Activated naive CD4-positive, alpha-beta T cell treated with anti-CD3 and anti-CD28 coated beads for 36 hours (primary cell): ENCODE data around the gene KRTAP4-9. TPM values are rescaled to one million over a fixed set of nuclear protein-coding genes. Genes with fewer than 3 reads are reported as not detected.
"Not testable (repeated sequence)": the region's sequence is repeated elsewhere in the genome, so short reads cannot be mapped to it uniquely, and the experiment has no call there.

Experiments
- CTCF ChIA-PET: fragments of 350-600 bp; sonication (Branson Sonifier 250); formaldehyde crosslinking; loops from one replicate; lab custom pipeline; 2021; ENCODE audit warnings: antibody characterized with exemption; lab: Charles Lee
- DNase-seq: peaks from one replicate; pipeline ENCODE4 v3.0.0-alpha.2; 2020
- H3K27ac Mint-ChIP-seq: one replicate; pipeline ENCODE4 v1.8.0; 2021; ENCODE audit warnings: mild to moderate bottlenecking, mixed read lengths
- H3K27me3 Mint-ChIP-seq: one replicate; pipeline ENCODE4 v1.8.0; 2021; ENCODE audit warnings: low read depth, mixed read lengths
- H3K36me3 Mint-ChIP-seq: one replicate; pipeline ENCODE4 v1.8.0; 2021; ENCODE audit warnings: low read depth, mixed read lengths
- H3K4me1 Mint-ChIP-seq: one replicate; pipeline ENCODE4 v1.8.0; 2021; ENCODE audit warnings: low read depth, mixed read lengths
- H3K4me3 Mint-ChIP-seq: one replicate; pipeline ENCODE4 v1.8.0; 2021; ENCODE audit warnings: mild to moderate bottlenecking, moderate library complexity, mixed read lengths
- H3K9me3 Mint-ChIP-seq: one replicate; pipeline ENCODE4 v1.8.0; 2021; ENCODE audit warnings: mixed read lengths
- intact Hi-C: fragments of 100-400 bp; cut with micrococcal nuclease; formaldehyde crosslinking; loops from one replicate; pipeline ENCODE4 v1.15.1; 2023
- total RNA-seq, 2 experiments: library from RNA; stranded (reverse); gene quantifications; one replicate each; pipeline ENCODE4 v1.2.3, GENCODE V29; 2021

Gene KRTAP4-9
- not detected for total RNA-seq

- H3K9me3 Mint-ChIP-seq, H3K4me3 Mint-ChIP-seq, H3K36me3 Mint-ChIP-seq, DNase-seq, H3K27ac Mint-ChIP-seq, H3K27me3 Mint-ChIP-seq, CTCF ChIA-PET, intact Hi-C loops, H3K4me1 Mint-ChIP-seq: not testable (repeated sequence)
Measured at GRCh38 chr17:41105347-41105746, at the start of gene KRTAP4-9. Gene KRTAP4-9, plus strand, starts transcription at chr17:41105389. Its CDS starts 0 bp downstream, at chr17:41105389.

DNA sequence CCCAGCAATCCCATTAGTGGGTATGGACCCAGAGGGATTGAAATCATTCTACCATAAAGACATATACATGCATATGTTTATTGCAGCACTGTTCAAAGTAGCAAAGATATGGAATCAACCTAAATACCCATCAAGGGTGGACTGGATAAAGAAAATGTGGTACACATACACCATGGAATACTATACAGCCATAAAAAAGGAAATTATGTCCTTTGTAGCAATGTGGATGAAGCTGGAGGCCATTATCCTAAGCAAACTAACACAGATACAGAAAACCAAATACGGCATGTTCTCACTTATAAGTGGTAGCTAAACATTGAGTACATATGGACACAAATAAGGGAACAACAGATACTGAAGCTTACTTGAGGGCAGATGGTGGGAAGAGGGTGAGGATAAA, 47.6 kb upstream of the KRTAP4-9 start:
- DNase-seq: no peak
- CTCF ChIA-PET: no interaction called here
- Mint-ChIP-seq H3K4me1 (no peaks in the 10 kb centered on the region), H3K27ac (no peak overlapping the region), H3K27me3 (peaks cover 30% of the 10 kb centered on the region), H3K9me3 (no peaks in the 10 kb centered on the region), H3K36me3 (no peaks in the 10 kb centered on the region), H3K4me3 (no peak overlapping the region)
- intact Hi-C loops: no loop called here

DNA sequence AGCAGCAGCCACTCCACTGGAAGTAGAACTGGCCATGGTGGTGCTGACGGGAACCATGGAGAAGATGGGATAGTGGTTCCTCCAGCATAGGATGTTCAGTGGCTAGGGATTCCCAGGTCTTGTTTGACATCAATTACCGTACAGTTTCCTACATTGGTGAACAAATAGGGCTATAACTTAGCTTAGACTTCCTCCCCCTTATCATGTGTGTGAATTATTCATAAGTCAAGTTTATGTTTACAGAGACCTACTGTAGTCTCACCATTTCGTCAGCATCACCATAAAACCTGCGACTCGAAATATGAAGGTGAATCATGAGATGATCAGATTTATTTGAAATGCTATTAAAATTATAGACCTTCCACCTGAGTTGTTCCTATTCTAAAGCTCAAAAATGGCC, 46.4 kb upstream of the KRTAP4-9 start:
- Mint-ChIP-seq H3K27me3 (peaks cover 28% of the 10 kb centered on the region), H3K27ac (no peak overlapping the region), H3K4me3 (no peak overlapping the region), H3K9me3 (no peaks in the 10 kb centered on the region), H3K36me3 (no peaks in the 10 kb centered on the region), H3K4me1 (no peaks in the 10 kb centered on the region)
- intact Hi-C loops: no loop called here
- CTCF ChIA-PET: no interaction called here
- no peak for DNase-seq

DNA sequence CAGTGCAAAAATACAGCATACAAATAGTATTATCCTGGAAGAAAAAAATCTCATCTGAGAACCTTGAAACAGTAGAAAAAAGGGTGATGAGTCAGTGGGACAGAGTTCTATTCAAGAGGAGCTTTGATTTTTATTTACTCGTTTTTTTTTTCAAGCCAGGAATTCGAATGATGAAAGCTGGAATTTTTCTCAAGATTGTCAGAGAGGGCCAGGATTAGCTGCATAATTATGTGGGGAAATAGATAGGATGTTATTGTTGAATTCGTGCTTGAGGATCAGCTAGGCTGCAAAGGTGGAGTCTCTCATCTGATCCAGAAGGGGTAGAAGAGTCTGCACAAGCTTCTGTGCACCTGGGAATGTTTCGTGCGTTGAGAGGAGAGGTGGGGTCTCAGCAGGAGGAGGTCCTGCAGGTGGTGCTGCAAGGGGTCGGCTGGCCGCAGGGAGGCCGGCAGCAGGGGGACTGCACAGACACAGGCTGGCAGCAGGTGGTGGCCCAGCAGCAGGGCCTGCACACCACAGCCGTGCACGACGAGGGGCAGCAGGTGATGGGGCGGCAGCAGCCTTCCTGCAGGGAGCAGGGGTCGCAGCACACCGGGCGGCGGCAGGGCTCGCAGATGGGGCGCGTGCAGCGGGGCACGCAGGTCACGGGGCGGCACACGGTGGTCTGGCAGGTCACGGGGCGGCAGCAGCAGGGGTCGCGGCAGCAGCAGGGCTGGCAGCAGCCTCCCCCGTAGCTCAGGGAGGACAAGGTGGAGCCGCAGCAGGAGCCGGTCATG, 45.7 kb upstream of the KRTAP4-9 start:
- H3K4me1 Mint-ChIP-seq, CTCF ChIA-PET, DNase-seq, H3K36me3 Mint-ChIP-seq, H3K27ac Mint-ChIP-seq, H3K4me3 Mint-ChIP-seq, H3K9me3 Mint-ChIP-seq, intact Hi-C loops: not testable (repeated sequence)
- peaks cover 28% of the 10 kb centered on the region for H3K27me3 Mint-ChIP-seq

DNA sequence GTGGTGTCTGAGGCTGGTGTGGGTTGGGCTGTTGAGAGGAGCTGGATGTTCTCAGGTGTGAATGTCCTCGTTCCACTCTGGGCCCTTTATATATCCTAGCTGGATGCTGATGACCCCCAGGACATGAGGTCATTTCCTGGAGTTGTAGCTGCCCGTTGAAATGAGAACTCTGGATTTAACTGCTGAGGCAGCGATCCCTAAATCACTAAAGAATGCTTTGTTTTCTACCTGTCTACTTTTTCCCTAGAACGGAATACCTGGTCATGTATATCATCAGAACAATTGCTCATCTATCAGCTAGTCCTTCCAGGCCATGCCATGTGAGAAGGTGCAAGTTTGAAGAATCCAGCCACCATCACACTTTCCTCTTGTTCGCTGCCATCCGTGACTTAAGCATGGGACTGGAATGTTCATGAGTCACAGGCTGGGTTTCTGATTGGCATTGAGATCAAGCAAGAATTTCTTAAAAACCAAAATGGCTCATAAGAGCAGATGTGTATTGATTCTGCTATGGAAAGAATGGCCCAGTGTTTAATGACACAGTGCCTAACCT, 45.1 kb upstream of the KRTAP4-9 start, which contains the start of gene KRTAP2-3:
Gene KRTAP2-3, minus strand, starts transcription at position 63 of the 553 bp plus-strand sequence. CDS start 64 bp downstream, outside the sequence.
- Mint-ChIP-seq H3K9me3 (no peaks in the 10 kb centered on the region), H3K27me3 (peaks cover 28% of the 10 kb centered on the region), H3K4me1 (no peaks in the 10 kb centered on the region), H3K27ac (no peak within 1 kb of the TSS), H3K36me3 (no peaks in the 10 kb centered on the region), H3K4me3 (no peak within 1 kb of the TSS)
- CTCF ChIA-PET: no interaction called here
- intact Hi-C loops: no loop called here
- no peak for DNase-seq

GRCh38 chr17:41061964-41062363, 43.2 kb upstream of the KRTAP4-9 start:
- Mint-ChIP-seq H3K27ac (no peak overlapping the region), H3K9me3 (no peaks in the 10 kb centered on the region), H3K36me3 (no peaks in the 10 kb centered on the region), H3K4me1 (no peaks in the 10 kb centered on the region), H3K27me3 (peaks cover 26% of the 10 kb centered on the region), H3K4me3 (no peak overlapping the region)
- intact Hi-C loops: no loop called here
- CTCF ChIA-PET: no interaction called here
- DNase-seq: no peak

GRCh38 chr17:41063449-41063848, 41.7 kb upstream of the KRTAP4-9 start:
- H3K27ac Mint-ChIP-seq: no peak overlapping the region
- CTCF ChIA-PET: no interaction called here

DNA sequence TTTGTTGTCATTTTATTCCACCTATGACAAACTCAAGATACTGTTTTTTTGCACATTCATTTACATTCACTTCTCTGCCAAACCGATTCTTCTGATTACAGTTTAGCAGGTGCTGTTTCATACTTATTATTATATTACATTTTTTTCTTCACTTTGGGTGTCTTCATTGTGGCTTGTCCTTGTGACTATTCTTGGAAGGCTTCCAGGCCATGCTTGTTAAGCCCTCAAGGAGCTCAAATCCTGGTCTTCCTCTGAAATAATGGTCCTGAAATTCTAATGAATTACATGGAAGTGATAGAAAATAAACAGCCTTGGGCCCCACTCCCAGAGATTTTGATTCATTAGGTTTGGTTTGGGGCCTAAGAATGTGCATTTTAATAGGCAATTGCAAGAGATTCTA, 40.9 kb upstream of the KRTAP4-9 start:
- H3K9me3 Mint-ChIP-seq: no peaks in the 10 kb centered on the region
- no peaks in the 10 kb centered on the region for H3K36me3 Mint-ChIP-seq
- H3K27me3 Mint-ChIP-seq: peaks cover 16% of the 10 kb centered on the region
- CTCF ChIA-PET: no interaction called here
- H3K27ac Mint-ChIP-seq: no peak overlapping the region
- DNase-seq: no peak
- H3K4me3 Mint-ChIP-seq: no peak overlapping the region
- no peaks in the 10 kb centered on the region for H3K4me1 Mint-ChIP-seq
- intact Hi-C loops: no loop called here

More at GRCh38 chr17:41063449-41063848, 41.7 kb upstream of the KRTAP4-9 start:
- no peaks in the 10 kb centered on the region for H3K4me1 Mint-ChIP-seq
- H3K36me3 Mint-ChIP-seq: no peaks in the 10 kb centered on the region
- peaks cover 21% of the 10 kb centered on the region for H3K27me3 Mint-ChIP-seq
- no peak for DNase-seq
- H3K4me3 Mint-ChIP-seq: no peak overlapping the region
- intact Hi-C loops: no loop called here
- no peaks in the 10 kb centered on the region for H3K9me3 Mint-ChIP-seq

GRCh38 chr17:41065016-41065689, 40.0 kb upstream of the KRTAP4-9 start:
- H3K9me3 Mint-ChIP-seq, H3K4me3 Mint-ChIP-seq, DNase-seq, H3K36me3 Mint-ChIP-seq, H3K27ac Mint-ChIP-seq, H3K4me1 Mint-ChIP-seq, CTCF ChIA-PET, intact Hi-C loops: not testable (repeated sequence)
- peaks cover 12% of the 10 kb centered on the region for H3K27me3 Mint-ChIP-seq

- intact Hi-C loops: no loop called here
Measured at GRCh38 chr17:41065829-41066624, 39.2 kb upstream of the KRTAP4-9 start, which contains the start of gene KRTAP2-4. Gene KRTAP2-4, minus strand, starts transcription at chr17:41065879. Its CDS starts 34 bp downstream, at chr17:41065845.

GRCh38 chr17:41067281-41067680, 37.9 kb upstream of the KRTAP4-9 start:
- Mint-ChIP-seq H3K4me3 (no peak overlapping the region), H3K27ac (no peak overlapping the region), H3K4me1 (no peaks in the 10 kb centered on the region), H3K36me3 (no peaks in the 10 kb centered on the region), H3K27me3 (no peaks in the 10 kb centered on the region), H3K9me3 (no peaks in the 10 kb centered on the region)
- CTCF ChIA-PET: no interaction called here
- DNase-seq: no peak
- intact Hi-C loops: no loop called here

More at GRCh38 chr17:41065829-41066624, 39.2 kb upstream of the KRTAP4-9 start, which contains the start of gene KRTAP2-4:
- Mint-ChIP-seq H3K4me3 (no peak within 1 kb of the TSS), H3K27me3 (peaks cover 5% of the 10 kb centered on the region), H3K9me3 (no peaks in the 10 kb centered on the region), H3K4me1 (no peaks in the 10 kb centered on the region), H3K27ac (no peak within 1 kb of the TSS), H3K36me3 (no peaks in the 10 kb centered on the region)
- no peak for DNase-seq
- CTCF ChIA-PET: no interaction called here

DNA sequence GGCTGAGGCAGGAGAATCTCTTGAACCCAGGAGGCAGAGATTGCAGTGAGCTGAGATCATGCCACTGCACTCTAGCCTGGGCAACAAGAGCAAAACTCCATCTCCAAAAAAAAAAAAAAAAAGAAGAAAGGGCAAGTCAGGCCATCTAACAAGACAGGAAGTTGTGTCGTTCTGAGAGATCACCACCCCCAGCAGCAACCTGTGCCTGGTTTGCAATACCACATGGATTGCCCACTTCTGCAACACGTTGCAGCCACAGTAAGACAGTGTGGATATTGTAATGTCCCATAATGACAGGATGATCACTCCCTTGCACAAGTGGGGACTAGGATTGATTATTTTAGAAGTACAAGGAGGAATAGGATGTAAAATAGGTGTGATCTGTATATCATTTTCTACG, 36.2 kb upstream of the KRTAP4-9 start:
- Mint-ChIP-seq H3K4me1 (no peaks in the 10 kb centered on the region), H3K27me3 (no peaks in the 10 kb centered on the region), H3K9me3 (no peaks in the 10 kb centered on the region), H3K27ac (no peak overlapping the region), H3K4me3 (no peak overlapping the region), H3K36me3 (no peaks in the 10 kb centered on the region)
- CTCF ChIA-PET: no interaction called here
- intact Hi-C loops: no loop called here
- DNase-seq: no peak
